ENCODE measurements around the gene MYO7A.

The MYO7A gene

GRCh38 chr11:77188633-77189491 is 60.8 kb downstream of the MYO7A start:
- H3K4me3 ChIP-seq (ENCODE audit: low read depth, low read length) = no peak overlapping the region
- TF ChIP-seq CTCF (IDR thresholded peaks at IDR 0.05; ENCODE audit: insufficient read depth, low read depth, low read length, missing control alignments) = no peak
- DNase-seq (ENCODE audit: low read depth) = no peak

GRCh38 chr11:77189588-77190210 is 61.7 kb downstream of the MYO7A start:
- no peak overlapping the region for H3K4me3 ChIP-seq (ENCODE audit: low read depth, low read length)
- no peak for DNase-seq (ENCODE audit: low read depth)
- TF ChIP-seq CTCF (IDR thresholded peaks at IDR 0.05; ENCODE audit: insufficient read depth, low read depth, low read length, missing control alignments) = no peak

- no peak overlapping the region for H3K4me3 ChIP-seq (ENCODE audit: low read depth, low read length)
- DNase-seq (ENCODE audit: low read depth) = no peak
- no peak for TF ChIP-seq CTCF (IDR thresholded peaks at IDR 0.05; ENCODE audit: insufficient read depth, low read depth, low read length, missing control alignments)
These were observed 62.5 kb downstream of the MYO7A start for GRCh38 chr11:77190331-77191075.

GRCh38 chr11:77191429-77191822 is 63.4 kb downstream of the MYO7A start:
- no peak for DNase-seq (ENCODE audit: low read depth)
- no peak overlapping the region for H3K4me3 ChIP-seq (ENCODE audit: low read depth, low read length)
- TF ChIP-seq CTCF (IDR thresholded peaks at IDR 0.05; ENCODE audit: insufficient read depth, low read depth, low read length, missing control alignments) = no peak

- peak; percentile 63 for TF ChIP-seq CTCF (IDR thresholded peaks at IDR 0.05; ENCODE audit: insufficient read depth, low read depth, low read length, missing control alignments)
- no peak overlapping the region for H3K4me3 ChIP-seq (ENCODE audit: low read depth, low read length)
- peak; percentile 79 for DNase-seq (ENCODE audit: low read depth)
These were observed 63.9 kb downstream of the MYO7A start for GRCh38 chr11:77191823-77192495.

GRCh38 chr11:77193167-77193566 is 65.1 kb downstream of the MYO7A start:
- TF ChIP-seq CTCF (IDR thresholded peaks at IDR 0.05; ENCODE audit: insufficient read depth, low read depth, low read length, missing control alignments) = no peak
- no peak overlapping the region for H3K4me3 ChIP-seq (ENCODE audit: low read depth, low read length)
- no peak for DNase-seq (ENCODE audit: low read depth)
